DMS 273 treated with DMSO at 0.1 percent for 48 hours (cell line): ENCODE data around the gene PPP1R15B.

ENCODE experiments used
- DNase-seq: peaks from one replicate; lab custom pipeline; 2025; lab: John Stamatoyannopoulos, UW

Gene PPP1R15B

DNA sequence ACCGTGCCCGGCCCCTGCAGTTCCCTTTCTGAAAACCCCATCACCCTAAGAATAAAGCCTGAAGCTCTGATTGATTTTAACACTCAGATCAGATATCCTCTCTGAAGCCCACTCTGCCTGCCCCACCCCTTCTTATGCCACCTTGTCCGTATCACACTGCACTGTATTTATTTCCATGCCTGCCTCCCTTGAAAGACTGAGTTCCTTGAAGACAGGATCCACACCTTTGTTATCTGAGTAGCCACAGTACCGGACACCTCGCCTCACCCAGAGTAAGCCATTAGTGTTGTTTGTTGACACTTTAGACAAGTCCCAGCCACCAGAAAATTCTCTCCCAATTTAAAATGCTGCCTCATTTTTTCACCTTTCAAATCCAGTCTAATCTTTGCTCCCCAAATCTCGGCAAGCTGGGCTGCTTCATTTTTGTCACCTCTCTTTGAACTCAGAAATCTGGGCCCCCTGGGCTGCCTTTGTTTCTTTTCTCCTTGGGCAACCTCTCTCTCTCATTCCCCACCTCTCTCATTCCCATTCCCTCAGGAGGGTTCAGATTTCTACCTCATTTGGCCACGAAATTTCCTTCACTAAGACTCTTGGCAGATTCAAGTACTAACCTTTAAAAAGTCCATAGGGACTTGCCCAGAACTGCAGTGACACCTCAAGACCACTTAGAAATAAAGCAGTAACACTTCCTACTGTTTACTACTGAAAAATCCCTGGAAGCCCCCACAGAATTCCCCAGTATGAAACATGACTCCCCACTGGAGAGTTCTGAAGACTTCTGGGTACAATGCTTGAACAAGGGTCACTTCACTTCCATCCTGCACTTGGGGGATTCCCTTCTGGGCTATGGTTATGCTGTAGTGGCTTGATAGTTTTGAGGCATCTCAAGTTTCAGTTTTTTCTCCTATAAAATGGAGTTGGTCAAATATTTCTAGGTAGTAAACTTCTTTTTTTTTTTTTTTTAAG, 8.7 kb upstream of the PPP1R15B start:
- no peak for DNase-seq

DNA sequence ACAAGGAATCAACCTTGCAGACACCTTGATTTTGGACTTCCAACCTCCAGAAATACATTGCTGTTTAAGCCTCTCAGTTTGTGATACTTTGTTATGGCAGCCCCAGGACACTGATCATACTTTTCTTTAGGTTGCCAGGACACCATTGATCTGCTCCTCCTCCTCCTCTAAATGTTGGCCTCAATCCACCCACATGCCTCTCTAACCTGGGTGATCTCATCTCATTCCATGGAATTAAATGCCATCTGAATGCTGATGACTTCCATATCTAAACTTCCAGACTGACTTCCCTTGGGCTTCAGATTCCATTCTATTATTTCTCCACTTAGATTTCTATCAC, 7.4 kb upstream of the PPP1R15B start:
- peak; percentile 25 for DNase-seq

DNA sequence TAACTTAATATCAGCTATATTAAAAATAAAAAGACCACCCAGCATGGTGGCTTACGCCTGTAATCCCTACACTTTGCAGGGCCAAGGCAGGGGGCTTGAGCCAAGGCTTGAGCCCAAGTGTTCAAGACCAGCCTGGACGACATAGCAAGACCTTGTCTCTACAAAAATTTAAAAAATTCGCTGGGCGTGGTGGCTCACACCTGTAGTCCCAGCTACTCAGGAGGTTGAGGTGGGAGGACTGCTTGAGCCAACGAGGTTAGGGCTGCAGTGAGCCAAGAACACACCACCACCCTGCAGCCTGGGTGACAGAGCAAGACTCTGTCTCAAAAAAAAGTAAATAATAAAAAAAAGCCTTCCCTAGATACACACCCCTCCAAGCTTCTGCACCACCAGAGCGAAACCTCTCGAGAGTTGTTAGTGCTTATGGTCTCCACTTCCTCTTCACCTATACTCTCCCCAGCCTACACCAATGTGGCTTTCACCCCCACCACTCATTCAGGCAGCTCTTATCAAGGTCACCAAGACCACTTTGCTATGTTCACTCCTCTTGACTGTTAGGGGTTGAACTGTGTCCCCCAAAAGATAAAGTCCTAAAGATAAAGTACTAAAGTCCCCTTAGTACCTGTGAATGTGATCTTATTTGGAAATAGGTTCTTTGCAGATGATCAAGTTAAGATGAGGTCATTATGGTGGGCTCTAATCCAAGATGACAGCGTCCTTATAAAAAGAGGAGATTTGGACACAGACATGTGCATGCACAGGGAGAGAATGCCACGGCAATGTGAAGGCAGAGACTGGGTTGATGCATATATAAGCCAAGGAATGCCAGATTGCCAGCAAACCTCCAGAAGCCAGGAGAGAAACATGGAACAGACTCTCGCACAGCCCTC, 6.8 kb upstream of the PPP1R15B start:
- DNase-seq = no peak

DNA sequence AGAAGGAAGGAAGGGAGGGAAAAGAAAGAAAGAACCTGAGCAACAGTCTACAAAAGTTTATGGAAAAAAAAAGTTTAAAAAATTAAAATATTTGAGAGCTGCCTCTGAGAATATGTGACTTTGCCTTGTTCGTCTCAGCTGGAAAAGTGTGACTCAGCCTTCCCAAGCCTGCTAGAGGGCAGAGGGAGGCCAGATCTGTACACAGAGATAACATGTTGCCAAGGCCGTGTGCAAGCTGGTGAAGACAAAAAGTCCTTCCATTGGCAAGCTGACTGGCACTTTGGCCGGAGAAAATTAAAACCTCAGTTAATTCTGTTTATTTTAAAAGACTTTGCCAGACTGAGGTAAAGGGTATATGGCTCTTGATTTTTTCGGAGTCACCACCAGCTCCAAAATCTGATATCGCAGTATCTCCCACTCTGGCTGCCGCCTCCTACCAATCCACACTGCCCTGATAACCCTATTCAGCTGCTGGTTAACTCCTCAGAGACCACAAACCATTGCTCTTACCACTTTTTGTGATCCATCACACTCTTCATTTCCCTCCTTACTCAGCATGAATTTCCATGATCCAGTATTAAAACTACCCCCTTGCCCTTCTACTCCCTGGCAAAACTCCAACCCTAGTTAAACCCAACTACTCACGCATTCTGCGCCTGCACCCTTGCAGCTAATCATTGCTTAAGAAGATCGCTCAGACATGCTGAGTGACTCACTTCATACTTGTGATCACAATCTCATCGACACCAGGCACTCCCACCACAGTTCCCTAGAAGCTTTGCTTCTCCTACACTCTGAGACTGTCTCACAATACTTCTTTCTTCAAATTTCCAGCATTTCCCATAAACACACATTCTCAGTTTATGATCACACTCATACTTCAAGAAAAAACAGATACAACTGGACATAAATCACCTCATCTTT, 5.7 kb upstream of the PPP1R15B start:
- peak; percentile 82 for DNase-seq

DNA sequence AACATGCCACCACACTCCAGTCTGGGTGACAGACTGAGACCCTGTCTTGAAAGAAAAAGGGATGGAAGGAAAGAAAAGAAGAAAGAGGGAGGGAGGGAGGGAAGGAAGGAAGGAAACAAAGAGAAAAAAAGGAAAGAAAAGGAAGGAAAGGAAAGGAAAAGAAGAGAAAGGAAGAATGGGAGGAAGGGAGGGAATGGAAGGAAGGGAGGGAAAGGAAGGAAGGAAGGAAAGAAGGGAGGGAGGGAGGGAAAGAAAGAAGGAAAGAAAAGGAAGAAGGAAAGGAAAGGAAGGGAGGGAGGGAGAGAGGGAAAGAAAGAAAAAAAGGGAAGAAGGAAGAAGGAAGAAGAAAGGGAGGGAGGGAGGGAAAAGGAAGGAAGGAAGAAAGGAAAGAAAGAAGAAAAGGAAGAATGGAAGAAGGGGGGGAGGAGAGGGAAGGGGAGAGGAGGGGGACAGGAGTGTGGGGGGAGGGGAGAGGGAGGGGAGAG, 5.0 kb upstream of the PPP1R15B start:
- no peak for DNase-seq

DNA sequence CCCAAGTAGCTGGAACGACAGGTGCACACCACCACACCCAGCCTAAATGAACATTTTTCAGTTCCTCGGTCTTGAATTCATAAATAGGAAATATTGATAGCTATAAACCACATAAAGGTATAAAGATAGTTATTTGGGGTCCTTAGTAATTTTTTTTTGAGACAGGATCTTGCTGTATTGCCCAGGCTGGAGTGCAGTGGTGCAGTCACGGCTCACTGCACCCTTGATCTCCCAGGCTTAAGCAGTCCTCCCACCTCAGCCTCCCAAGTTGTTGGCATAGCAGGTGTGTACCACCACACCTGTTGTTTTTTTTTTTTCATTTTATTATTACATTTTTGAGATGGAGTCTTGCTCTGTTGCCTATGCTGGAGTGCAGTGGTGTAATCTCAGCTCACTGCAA, 3.7 kb upstream of the PPP1R15B start:
- no peak for DNase-seq

DNA sequence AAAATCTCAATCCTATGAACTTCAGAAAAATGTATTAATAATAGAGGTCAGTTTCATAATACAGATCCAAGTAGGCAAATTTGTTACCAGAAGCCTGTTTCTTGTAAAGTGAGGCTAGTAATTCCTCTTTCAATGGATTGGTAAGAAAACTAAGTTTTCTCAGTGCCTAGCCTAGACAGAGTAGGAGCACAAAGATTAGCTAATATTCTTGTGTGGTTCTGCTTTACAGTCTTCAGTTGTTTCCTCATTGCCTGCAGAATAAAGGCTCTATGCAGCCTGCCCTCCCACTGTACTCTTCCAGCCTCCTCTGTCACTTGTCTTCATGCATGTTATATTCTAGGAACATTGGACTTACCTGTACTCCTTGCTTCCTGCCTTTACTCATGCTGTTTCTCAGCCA, 2.4 kb upstream of the PPP1R15B start:
- no peak for DNase-seq

DNA sequence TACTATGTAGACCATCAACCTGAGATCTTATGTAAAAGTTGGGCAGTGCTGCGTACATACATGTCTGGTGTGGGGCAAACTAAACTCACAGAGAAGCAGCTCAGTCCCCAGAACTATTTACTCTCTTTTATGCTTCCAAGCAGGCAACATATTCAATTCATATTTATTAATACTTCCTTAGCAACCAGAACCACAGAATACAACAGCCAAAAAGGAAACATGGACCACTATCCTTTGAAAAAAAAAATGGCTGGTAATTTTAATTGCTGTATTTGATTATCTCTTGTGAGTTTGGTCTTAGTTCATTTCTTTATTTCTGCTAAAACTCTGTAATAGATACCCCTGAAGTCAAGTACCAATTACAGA, 1.5 kb upstream of the PPP1R15B start:
- DNase-seq = no peak

DNA sequence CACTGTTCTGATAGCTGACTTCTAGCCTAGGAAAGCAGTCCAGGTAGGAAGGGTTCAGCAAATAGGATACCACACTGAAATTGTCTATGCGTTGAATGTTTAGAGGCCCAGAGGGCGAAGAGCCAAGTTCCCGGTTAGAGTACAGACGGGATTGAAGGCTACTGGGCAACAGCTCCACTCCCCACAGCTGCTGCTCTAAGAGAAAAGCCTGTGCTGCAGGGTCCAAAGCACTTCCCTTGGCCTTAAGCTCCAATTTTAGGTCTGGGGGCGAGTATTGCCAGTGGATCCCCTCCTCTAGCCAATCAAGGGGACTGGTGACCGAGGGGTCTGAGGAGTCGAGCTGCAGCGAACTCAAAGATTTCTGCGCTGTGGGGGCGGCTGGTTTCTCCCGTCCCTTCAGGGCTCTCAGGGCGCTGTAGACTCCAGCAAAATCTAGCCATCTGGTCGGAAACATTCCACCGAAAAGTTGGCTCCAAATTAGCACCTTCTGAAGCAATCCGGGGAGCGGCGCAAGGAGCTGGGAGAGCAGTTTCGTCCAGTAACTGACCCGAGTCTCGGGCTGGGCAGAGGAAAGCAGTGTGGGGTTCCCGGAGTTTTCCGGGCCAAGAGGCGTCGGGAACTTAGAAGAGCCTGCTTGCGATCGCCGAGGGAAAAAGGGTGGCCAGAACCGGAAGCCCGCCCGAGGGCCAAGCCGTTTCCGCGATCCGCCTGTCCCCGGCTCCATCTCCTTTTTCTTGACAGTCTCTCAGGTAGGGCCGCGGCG, 748 bp downstream of the PPP1R15B start:
- peak; percentile 40 for DNase-seq

DNA sequence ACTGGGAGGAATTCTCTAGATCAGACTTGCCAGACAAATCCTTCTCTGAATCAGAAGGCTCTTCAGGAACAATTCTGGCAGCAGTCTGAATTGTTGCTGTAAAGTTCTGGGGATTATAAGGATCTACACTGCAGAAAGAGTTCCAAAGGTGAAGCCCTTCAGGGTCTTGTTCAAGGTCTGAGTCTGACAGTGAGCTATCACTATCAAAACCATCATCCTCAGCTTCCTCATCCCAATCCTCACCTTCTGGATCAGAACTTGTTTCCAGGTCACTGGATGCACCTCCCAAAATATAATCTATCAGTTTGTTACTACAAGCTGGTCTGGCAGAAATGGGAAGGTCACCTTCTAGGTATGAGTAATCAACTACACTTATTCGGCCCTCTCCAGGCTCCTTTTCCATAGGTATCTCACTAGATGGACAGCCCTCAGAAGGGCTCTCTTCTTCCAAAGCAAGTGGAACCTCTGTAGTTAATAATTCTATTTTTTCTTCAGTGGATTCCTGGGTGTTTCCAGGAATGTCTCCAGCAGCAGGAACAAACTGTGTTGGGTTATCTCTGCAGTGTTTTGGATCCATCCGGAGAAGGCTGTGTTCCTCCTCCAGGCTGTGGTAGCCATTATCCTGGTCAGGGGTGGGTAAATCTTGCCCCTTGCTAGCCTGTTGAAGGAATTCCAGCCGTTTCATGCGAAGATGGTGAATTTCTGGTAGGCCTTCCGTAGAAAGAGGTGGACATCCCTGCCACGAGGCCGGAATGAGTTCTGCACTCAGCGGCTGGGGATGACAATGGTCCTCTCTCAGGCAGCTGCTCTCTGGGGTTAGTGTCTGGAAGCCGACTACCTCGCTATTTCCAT, 1.6 kb downstream of the PPP1R15B start:
- DNase-seq = no peak

DNA sequence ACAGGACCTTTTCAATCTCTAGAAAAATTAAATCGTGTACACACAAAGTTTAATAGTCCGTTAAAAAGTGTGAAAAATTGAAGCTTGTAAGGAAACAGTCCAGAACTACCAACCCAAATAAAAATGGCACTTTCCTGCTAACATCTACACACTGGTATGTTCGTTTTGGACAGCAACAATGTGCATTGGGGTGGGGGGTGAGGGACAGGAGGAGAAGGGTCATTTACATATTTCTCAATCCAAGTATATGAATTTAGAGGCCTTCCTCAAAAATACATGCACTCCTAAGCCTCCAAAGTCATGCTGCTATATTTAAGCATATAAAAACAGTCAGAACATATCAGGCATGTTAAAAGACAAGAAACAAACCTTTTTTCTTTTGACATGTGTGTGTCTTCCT, 2.5 kb downstream of the PPP1R15B start:
- DNase-seq = no peak

DNA sequence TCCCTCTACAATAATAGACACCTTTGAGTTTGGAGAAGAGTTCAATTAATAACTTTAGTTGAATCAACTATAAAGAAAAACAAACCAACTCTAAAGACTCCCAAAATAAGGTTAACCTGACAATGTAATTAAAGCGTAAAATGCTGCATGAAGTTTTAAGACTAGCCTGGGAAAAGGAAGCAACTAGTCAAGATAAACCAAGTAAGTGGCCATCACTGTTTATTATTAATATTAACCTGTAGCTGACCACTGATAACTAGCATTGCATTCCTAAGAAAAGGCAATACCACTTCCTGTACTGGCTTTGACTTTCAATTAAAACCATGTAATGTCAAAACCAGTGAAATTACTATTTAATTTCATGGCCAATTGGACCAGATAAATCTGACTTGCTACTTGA, 3.0 kb downstream of the PPP1R15B start:
- DNase-seq = no peak

DNA sequence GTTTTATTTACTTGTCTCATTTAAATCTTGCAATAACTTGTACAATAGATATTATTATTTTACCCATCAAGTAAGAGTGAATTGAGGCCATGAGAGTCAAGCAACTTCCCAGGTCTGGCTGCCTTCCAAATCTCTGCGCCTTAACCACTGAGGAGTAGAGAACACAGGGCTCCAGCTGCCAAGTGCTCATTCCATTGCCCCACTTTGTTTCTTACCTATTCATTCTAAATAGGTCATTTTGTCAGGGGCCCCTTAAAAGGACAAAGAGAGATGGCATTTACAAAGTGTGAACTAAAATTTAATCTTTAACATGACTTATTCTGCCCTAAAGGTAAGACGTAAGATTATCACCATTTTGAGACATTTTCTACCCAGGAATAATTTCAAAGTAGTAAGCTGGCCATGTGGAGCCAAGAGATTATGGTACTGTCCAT, 3.5 kb downstream of the PPP1R15B start:
- peak; percentile 47 for DNase-seq

DNA sequence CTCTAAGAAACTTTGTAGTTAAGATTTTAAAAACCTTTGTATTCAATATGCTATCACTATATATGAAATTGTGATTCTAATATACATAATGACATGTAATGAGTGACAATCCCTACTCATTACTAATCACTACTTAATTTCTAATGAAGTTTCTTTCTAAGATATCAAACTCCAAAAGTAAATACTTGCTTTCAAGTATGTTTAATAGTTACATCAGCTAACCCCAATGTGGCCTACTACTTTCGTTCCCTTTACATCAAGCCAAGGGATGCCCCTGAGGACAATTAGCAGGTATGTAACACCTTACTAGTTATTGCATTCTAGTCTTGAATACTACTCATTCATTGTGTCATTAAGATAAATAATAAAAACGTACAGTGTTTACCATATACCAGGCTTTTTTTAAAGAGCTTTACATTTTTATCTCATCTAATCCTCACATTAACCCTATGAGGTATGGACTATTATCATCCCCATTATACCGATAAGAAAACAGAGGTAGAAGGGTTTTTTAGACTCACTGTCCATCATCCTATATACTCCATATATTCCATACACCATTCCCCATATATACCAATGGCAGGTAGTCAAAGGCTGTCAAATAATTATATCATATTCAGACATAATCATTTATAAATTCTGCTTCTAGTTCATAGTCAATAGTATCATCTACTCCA, 4.2 kb downstream of the PPP1R15B start:
- DNase-seq = no peak

DNA sequence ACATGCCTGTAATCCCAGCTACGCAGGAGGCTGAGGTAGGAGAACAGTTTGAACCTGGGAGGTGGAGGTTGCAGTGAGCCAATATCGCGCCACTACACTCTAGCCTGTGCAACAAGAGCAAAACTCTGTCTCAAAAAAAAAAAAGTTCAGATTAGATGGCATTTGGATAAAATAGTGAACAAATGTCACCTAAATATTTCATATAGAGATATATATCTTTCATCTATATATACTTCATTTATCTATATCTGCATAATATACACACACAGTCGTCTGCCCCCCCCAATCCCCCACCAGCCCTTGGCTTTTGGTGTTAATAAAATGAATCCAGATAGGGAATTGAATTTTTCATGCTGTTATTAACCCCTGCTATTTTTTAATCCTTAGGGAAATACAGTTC, 5.0 kb downstream of the PPP1R15B start:
- no peak for DNase-seq

DNA sequence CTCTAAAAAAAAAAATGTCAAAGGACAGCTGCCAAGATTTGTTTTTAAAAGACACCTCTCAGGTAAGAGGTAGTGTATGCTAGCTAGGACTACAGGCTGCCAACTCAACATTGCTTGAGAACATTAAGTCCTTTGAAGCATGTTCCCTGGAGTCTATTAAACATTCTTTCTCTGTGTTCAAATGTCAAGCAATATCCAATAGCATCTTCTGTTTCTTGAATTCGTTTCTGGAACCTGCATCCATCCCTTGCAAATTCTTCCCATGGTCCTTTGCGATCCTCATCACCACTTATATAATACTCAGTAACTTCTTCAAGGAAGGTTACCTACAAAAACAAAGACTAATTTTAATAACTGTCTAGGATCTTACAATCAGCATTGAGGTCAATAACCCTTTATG, 5.6 kb downstream of the PPP1R15B start:
- DNase-seq = no peak

DNA sequence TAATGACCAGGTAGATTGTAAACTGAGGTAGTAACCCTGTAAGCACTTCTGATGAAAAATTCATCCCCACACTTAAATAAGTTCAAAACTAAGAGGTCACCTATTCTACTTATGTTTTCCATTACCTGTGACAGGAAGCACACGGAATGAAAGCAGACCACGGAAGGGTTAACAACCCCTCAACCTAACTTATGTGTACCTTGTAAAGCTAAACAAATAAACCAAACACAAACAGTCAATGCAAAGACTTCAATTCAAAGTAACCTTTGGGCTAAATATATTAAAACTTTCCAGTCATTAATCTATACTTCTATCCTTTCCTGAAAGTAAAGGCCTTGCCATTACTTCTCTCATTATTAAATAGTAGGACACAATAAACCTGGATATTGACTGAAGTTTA, 7.0 kb downstream of the PPP1R15B start:
- DNase-seq = no peak

DNA sequence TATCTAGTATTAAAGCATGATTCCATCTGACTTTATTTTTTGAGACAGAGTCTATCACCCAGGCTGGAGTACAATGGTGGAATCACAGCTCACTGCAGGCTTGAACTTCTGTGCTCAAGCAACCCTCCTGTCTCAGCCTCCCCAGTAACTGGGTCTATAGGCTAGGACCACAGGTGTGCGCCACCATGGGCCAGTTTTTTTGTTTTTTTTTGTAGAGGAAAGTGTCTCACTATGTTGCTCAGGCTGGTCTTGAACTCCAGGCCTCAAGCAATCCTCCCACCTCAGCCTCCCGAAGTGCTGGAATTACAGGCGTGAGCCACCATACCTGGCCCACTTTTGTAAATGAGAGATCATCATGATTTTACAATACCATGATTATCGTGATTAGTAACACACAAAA, 9.2 kb downstream of the PPP1R15B start:
- no peak for DNase-seq

DNA sequence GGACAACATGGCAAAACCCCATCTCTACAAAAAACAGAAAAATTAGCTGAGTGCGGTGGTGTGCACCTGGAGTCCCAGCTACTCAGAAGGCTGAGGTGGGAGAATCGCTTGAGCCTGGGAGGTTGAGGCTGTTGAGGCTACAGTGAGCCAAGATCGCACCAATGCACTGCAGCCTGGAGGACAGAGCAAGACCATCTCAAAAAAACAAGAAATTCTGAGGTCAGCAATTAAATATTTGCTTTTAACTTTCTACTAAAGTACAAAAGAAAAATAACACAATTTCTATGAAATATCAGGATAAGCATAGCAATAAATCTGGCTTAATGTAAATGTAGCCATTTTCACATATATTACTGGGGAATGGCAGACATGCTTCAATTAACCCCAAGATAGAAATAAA, 9.9 kb downstream of the PPP1R15B start:
- no peak for DNase-seq
